BLaER1 treated with 17β-estradiol and CSF1 and Interleukin-3, amounts not matched to agents 10 nM and 100 nM (cell line): ENCODE results near the gene ADAMTS18.

Experiments used
- H3K27ac ChIP-seq, 11 experiments: shearing (Covaris generic); formaldehyde crosslinking; 2 replicates each; pipeline ENCODE4 v1.8.1; 2022
- H3K27me3 ChIP-seq, 11 experiments: shearing (Covaris generic); formaldehyde crosslinking; 2 replicates each; pipeline ENCODE4 v1.8.1; 2022
- H3K36me3 ChIP-seq, 11 experiments: shearing (Covaris generic); formaldehyde crosslinking; 2 replicates each; pipeline ENCODE4 v1.8.1; 2022
- H3K4me1 ChIP-seq, 10 experiments: shearing (Covaris generic); formaldehyde crosslinking; 2 replicates each; pipeline ENCODE4 v1.8.1; 2022
- H3K4me2 ChIP-seq, 11 experiments: shearing (Covaris generic); formaldehyde crosslinking; 2 replicates each; pipeline ENCODE4 v1.8.1; 2022
- H3K4me3 ChIP-seq, 10 experiments: shearing (Covaris generic); formaldehyde crosslinking; 2 replicates each; pipeline ENCODE4 v1.8.1; 2022
- H3K9ac ChIP-seq, 11 experiments: shearing (Covaris generic); formaldehyde crosslinking; 2 replicates each; pipeline ENCODE4 v1.8.1; 2022
- H3K9me3 ChIP-seq, 11 experiments: shearing (Covaris generic); formaldehyde crosslinking; replicated peaks in 1 of 11; 2 replicates each; pipeline ENCODE4 v1.8.1; 2022
- H4K20me1 ChIP-seq, 11 experiments: shearing (Covaris generic); formaldehyde crosslinking; 2 replicates each; pipeline ENCODE4 v1.8.1; 2022
- Cebpa-rat ChIP-seq, 11 experiments: shearing (Covaris generic); IDR thresholded peaks; 2 replicates each; pipeline ENCODE4 v1.8.1; 2022

Gene ADAMTS18

DNA sequence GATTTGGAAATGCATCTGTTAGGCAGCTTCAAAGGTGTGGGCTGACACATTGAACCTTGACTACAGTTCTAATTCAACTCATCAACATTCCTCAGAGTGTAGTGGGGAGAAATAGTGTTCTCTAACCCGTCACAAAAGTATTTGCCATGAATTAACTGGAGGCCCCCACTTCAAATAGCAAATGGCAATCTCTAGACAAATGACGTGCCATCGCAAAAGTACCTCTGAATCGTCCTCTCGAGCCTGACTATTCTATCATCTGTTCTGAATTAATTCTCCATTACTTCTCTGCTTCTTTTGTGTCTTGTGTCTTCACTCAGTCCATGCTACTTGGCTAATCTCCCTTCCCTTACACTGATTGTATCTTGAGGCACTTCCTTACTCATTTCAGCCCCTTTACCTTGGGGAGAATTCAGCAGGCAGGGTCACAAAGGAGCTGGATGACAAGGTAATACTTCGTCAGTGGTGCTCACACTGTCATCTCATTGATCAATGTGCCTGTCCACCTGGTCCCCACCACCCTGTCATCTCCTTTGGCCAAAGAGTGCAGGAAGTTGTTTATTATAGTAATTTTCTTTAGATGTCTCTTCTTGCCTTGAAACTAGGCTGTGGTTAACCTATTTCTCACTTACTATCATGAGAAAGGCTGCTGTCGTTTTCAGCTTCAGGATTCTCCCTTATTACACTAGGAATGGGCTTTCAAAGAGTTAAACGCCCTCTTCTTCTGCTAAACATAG, 127.2 kb downstream of the ADAMTS18 start:
- Histone ChIP-seq H3K9ac (no peak overlapping the region), H3K36me3 (no peaks in the 10 kb centered on the region), H3K27me3 (no peaks in the 10 kb centered on the region), H3K4me2 (peak overlapping the region in 1 of 11 experiments; percentile 1; a peak in 1 of 22 replicates), H3K4me1 (peaks cover 0 to 17% (median 5%) of the 10 kb centered on the region in 10 experiments; a peak in 9 of 20 replicates), H4K20me1 (no peaks in the 10 kb centered on the region), H3K27ac (peak overlapping the region in 1 of 11 experiments; percentile 4; a peak in 1 of 22 replicates), H3K4me3 (no peak overlapping the region), H3K9me3 (no peaks in the 10 kb centered on the region; a peak in 1 of 22 replicates)
- no peak for TF ChIP-seq Cebpa-rat (IDR thresholded peaks at IDR 0.05)

DNA sequence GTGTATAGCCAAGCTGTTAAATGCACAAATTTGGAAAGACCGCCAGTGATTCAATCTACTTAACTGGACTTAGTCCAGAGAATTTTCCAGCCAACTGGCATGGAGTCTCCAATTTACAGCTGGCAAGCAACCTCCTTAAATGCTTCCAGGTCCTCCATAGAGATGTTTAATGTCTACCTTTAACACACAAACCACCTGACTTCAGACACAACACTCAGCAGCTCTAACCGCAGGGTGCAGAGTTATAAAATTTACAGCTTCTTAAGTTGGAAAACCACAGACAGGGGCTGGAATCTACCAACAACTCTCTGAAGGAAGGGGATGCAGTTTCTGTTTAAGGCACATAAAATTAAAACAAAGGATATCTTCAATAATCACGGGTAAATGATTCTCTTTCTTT, 128.8 kb downstream of the ADAMTS18 start:
- H3K4me2 ChIP-seq, result peak overlapping the region in 4 of 11 experiments; percentile 7 to 29 (median 22); a peak in 6 of 22 replicates
- no peaks in the 10 kb centered on the region; a peak in 1 of 22 replicates for H3K9me3 ChIP-seq
- H3K4me1 ChIP-seq, result peaks cover 0 to 32% (median 16%) of the 10 kb centered on the region in 10 experiments; a peak in 12 of 20 replicates
- H4K20me1 ChIP-seq, result no peaks in the 10 kb centered on the region
- H3K27me3 ChIP-seq, result no peaks in the 10 kb centered on the region
- no peak overlapping the region for H3K9ac ChIP-seq
- TF ChIP-seq Cebpa-rat (IDR thresholded peaks at IDR 0.05), result no peak
- H3K4me3 ChIP-seq, result no peak overlapping the region
- H3K36me3 ChIP-seq, result no peaks in the 10 kb centered on the region
- no peak overlapping the region for H3K27ac ChIP-seq

DNA sequence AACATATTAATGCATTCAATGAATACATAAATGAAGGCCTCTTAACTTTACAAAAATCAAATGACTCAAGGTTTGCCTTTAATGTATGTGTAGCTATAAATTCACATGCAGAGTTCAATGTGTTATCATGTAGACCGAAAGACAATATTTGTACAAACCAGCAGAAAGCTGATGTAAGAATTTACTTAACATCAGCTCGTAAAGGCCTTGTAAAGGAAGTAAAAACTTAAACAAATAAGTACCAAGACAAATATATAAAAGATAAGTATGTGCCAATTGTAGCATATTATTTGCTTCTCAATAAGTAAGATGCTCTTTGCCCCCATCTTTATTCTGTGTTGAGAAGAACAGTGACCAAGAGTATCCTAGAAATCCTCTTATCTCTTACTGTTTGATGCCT, 130.0 kb downstream of the ADAMTS18 start:
- Histone ChIP-seq H3K9me3 (no peaks in the 10 kb centered on the region; a peak in 1 of 22 replicates), H3K36me3 (no peaks in the 10 kb centered on the region), H3K9ac (no peak overlapping the region), H3K4me2 (no peak overlapping the region), H3K4me1 (peaks cover 3 to 44% (median 28%) of the 10 kb centered on the region in 10 experiments; a peak in 18 of 20 replicates), H4K20me1 (no peaks in the 10 kb centered on the region), H3K4me3 (no peak overlapping the region), H3K27me3 (no peaks in the 10 kb centered on the region), H3K27ac (no peak overlapping the region)
- TF ChIP-seq Cebpa-rat (IDR thresholded peaks at IDR 0.05), result no peak

DNA sequence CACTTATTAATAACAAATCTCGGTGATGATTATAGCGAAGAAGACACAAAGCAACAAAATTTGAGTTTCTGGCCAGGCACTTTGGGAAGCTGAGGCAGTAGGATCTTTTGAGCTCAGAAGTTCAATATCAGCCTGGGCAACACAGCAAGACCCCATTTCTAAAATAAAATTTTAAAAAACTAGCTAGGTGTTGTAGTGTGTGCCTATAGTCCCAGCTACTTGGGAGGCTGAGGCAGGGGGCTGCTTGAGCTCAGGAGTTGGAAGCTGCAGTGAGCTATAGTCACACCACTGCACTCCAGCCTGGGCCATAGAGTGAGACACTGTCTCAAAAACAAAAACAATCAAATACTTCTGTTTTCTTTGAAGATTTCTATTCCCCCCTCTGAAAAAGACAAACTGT, 130.7 kb downstream of the ADAMTS18 start:
- Histone ChIP-seq H3K27me3 (no peaks in the 10 kb centered on the region), H3K4me2 (no peak overlapping the region), H4K20me1 (no peaks in the 10 kb centered on the region), H3K9ac (no peak overlapping the region), H3K9me3 (no peaks in the 10 kb centered on the region; a peak in 1 of 22 replicates), H3K4me1 (peaks cover 11 to 51% (median 36%) of the 10 kb centered on the region in 10 experiments), H3K27ac (no peak overlapping the region), H3K4me3 (no peak overlapping the region), H3K36me3 (no peaks in the 10 kb centered on the region)
- no peak for TF ChIP-seq Cebpa-rat (IDR thresholded peaks at IDR 0.05)

DNA sequence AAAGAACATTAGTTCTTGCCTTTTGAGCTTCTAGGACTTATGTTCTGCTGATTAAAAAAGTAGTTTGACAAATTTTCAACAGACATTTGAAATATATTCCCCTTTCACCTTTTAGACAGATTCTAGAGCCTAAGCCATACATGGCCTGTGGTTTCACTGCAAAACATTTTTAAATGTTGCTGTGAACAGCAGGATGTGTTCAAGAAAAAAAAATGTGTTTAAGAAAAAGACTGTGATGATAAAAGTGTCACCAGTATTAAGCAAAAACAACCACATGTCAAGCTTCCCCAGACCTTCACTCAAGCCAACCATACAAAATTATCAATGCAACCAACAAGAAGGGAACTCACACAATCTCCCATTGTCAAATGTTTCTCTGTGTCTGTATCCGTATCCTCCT, 132.2 kb downstream of the ADAMTS18 start:
- Histone ChIP-seq H3K4me3 (no peak overlapping the region), H3K27ac (no peak overlapping the region; a peak in 1 of 22 replicates), H3K4me1 (peaks cover 24 to 66% (median 50%) of the 10 kb centered on the region in 10 experiments), H4K20me1 (no peaks in the 10 kb centered on the region), H3K4me2 (peak overlapping the region in 7 of 11 experiments; percentile 7 to 39 (median 32); a peak in 12 of 22 replicates), H3K9ac (no peak overlapping the region), H3K36me3 (no peaks in the 10 kb centered on the region), H3K9me3 (no peaks in the 10 kb centered on the region; a peak in 1 of 22 replicates), H3K27me3 (no peaks in the 10 kb centered on the region)
- TF ChIP-seq Cebpa-rat (IDR thresholded peaks at IDR 0.05), result no peak

DNA sequence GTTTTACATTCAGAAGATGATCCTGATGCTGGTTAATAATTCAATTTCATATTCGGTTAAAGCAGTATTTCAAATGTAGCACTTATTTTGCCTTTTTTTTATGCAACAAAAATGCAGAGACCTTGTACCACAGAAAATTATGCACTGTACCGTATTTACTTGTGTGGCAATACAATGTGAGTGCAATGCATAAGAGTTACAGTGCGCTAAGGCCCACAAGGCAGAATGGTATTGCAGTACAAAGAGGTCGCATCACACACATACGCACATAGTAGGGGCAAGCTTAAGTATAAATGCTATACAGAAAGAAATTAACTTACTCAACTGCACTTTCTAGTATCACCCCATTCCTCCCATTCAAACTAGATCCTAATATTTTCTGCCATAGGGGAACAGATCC, 132.6 kb downstream of the ADAMTS18 start:
- no peaks in the 10 kb centered on the region for H4K20me1 ChIP-seq
- no peak for TF ChIP-seq Cebpa-rat (IDR thresholded peaks at IDR 0.05)
- H3K9ac ChIP-seq, result no peak overlapping the region
- H3K36me3 ChIP-seq, result no peaks in the 10 kb centered on the region
- no peaks in the 10 kb centered on the region; a peak in 1 of 22 replicates for H3K9me3 ChIP-seq
- H3K4me2 ChIP-seq, result peak overlapping the region in 5 of 11 experiments; percentile 26 to 39 (median 37); a peak in 8 of 22 replicates
- H3K27me3 ChIP-seq, result no peaks in the 10 kb centered on the region
- H3K4me3 ChIP-seq, result no peak overlapping the region
- peaks cover 24 to 66% (median 51%) of the 10 kb centered on the region in 10 experiments for H3K4me1 ChIP-seq
- H3K27ac ChIP-seq, result no peak overlapping the region

DNA sequence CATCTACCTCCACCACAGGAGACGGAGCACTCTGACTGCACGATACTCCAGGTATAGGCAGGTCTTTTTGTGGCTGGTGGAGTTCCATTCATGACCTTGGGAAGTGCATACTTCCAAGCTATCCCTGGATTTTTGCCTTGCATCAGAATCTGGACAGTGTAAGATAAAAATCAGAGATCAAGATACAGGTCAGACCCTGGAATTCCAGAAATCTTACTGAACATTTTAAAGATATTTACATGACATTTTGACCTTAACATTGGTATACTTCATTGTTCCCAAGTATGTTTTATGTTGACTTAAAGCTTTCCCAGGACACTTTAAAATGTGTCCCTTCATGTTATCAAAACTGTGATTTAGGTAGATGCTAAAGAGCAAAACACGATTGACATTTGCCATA, 134.6 kb downstream of the ADAMTS18 start:
- no peak for TF ChIP-seq Cebpa-rat (IDR thresholded peaks at IDR 0.05)
- Histone ChIP-seq H3K27me3 (no peaks in the 10 kb centered on the region), H3K27ac (peak overlapping the region in 6 of 11 experiments; percentile 76 to 83 (median 80); a peak in 12 of 22 replicates), H4K20me1 (no peaks in the 10 kb centered on the region), H3K4me1 (peaks cover 24 to 56% (median 52%) of the 10 kb centered on the region in 10 experiments), H3K4me2 (peak overlapping the region; percentile 27 to 96 (median 87); a peak in 19 of 22 replicates), H3K4me3 (peak overlapping the region in 1 of 10 experiments; percentile 12; a peak in 1 of 20 replicates), H3K36me3 (no peaks in the 10 kb centered on the region), H3K9ac (peak overlapping the region in 1 of 11 experiments; percentile 60; a peak in 1 of 22 replicates), H3K9me3 (no peaks in the 10 kb centered on the region; a peak in 1 of 22 replicates)

DNA sequence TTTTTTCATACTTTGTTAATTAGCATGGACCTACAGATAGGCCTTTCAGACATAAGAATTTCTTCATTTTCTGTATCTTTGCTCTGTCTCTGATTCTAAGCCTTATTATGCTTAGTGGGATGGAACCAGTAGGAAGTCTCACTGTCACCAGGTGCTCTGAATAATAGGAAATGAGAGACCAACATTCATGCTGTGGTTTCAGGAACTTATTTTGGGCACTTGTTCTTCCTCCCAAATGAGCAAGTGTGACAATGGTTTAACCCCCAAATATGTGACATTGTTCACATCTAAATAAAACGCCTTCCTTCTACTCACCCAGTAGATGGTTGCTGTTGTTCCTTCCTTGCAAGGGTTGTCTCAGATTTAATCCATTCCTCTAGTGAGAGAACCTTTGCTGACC, 135.4 kb downstream of the ADAMTS18 start:
- no peaks in the 10 kb centered on the region for H3K27me3 ChIP-seq
- peaks cover 24 to 56% (median 52%) of the 10 kb centered on the region in 10 experiments for H3K4me1 ChIP-seq
- peak overlapping the region; percentile 69 to 96 (median 87); a peak in 21 of 22 replicates for H3K4me2 ChIP-seq
- H3K9ac ChIP-seq, result peak overlapping the region in 6 of 11 experiments; percentile 48 to 66 (median 58); a peak in 9 of 22 replicates
- no peaks in the 10 kb centered on the region; a peak in 1 of 22 replicates for H3K9me3 ChIP-seq
- H3K27ac ChIP-seq, result peak overlapping the region in 8 of 11 experiments; percentile 62 to 83 (median 78); a peak in 17 of 22 replicates
- no peak for TF ChIP-seq Cebpa-rat (IDR thresholded peaks at IDR 0.05)
- no peaks in the 10 kb centered on the region for H4K20me1 ChIP-seq
- H3K36me3 ChIP-seq, result no peaks in the 10 kb centered on the region
- peak overlapping the region in 5 of 10 experiments; percentile 4 to 41 (median 12); a peak in 6 of 20 replicates for H3K4me3 ChIP-seq
